ENCODE data around the gene TTLL8. TPM values are rescaled to one million over a fixed set of nuclear protein-coding genes. Genes with fewer than 3 reads are reported as not detected.

The TTLL8 gene
- total and polyA plus RNA-seq, 2 of the 8 experiments (the other 6 are each of a cell fraction or from before 2014, with no cell fraction given), result not detected

DNA sequence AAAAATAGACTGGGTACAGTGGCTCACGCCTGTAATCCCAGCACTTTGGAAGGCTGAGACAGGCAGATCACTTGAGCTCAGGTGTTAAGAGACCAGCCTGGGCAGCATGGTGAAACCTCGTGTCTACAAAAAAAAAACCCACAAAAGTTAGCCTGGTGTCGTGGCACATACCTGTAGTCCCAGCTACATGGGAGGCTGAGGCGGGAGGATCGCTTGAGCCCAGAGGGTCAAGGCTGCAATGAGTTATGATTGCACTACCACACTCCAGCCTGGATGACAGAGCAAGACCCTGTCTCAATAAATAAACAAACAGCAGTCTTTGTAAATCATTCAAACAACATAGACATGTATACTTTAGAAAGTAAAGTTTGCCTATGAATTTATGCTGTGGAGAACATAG, 34.2 kb upstream of the TTLL8 start:
- CTCF ChIA-PET (ENCODE audit: partially characterized antibody), result interaction anchor here (1.2 to 1.5 kb wide), 3 partner anchors 10 to 50 kb away, joined by 3 to 4 read pairs (median 3); no protein-coding TSS in a partner anchor
- TF ChIP-seq, protein P1, sequence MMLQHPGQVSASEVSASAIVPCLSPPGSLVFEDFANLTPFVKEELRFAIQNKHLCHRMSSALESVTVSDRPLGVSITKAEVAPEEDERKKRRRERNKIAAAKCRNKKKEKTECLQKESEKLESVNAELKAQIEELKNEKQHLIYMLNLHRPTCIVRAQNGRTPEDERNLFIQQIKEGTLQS (IDR thresholded peaks at IDR 0.05; ENCODE audit: insufficient read depth, low read depth, low read length), result no peak
- no peak for TF ChIP-seq NRF1 (IDR thresholded peaks at IDR 0.05; ENCODE audit: low read depth, low read length)
- TF ChIP-seq JUND (IDR thresholded peaks at IDR 0.05; ENCODE audit: low read length), result no peak
- no peak for TF ChIP-seq BACH1 (IDR thresholded peaks at IDR 0.05; ENCODE audit: low read length)
- TF ChIP-seq, protein P2, sequence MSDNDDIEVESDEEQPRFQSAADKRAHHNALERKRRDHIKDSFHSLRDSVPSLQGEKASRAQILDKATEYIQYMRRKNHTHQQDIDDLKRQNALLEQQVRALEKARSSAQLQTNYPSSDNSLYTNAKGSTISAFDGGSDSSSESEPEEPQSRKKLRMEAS (IDR thresholded peaks at IDR 0.05), result no peak
- TF ChIP-seq CBX5 (IDR thresholded peaks at IDR 0.05; ENCODE audit: low read depth, low read length), result no peak
- no peak for TF ChIP-seq YY1 (IDR thresholded peaks at IDR 0.05; ENCODE audit: low read depth, low read length)
- no peak for TF ChIP-seq EZH2 (IDR thresholded peaks at IDR 0.05; ENCODE audit: low read depth, low read length, severe bottlenecking)
- TF ChIP-seq RNF2 (IDR thresholded peaks at IDR 0.05; ENCODE audit: borderline replicate concordance, low read depth, low read length, missing control alignments, poor library complexity, severe bottlenecking), result no peak
- TF ChIP-seq TAF7 (optimal IDR thresholded peaks at IDR 0.05; ENCODE audit: borderline replicate concordance, low read depth, low read length), result no peak
- TF ChIP-seq MAFK (IDR thresholded peaks at IDR 0.05; ENCODE audit: low read depth, low read length), result no peak
- no peak for TF ChIP-seq TEAD4 (IDR thresholded peaks at IDR 0.05; ENCODE audit: low read depth, low read length)
- TF ChIP-seq HDAC2 (IDR thresholded peaks at IDR 0.05; ENCODE audit: borderline replicate concordance in 1 of 2, low read depth in 2 of 2, low read length in 2 of 2), result no peak

More for the DNA sequence above, 34.2 kb upstream of the TTLL8 start:
- Histone ChIP-seq H3K18ac (ENCODE audit: extremely low read depth, low read length) (no peak overlapping the region), H3K79me1 (ENCODE audit: low read depth, low read length) (no peaks in the 10 kb centered on the region), H3K27ac (ENCODE audit: low read depth, low read length) (no peak overlapping the region), H3K4me3 (ENCODE audit: extremely low read depth in 1 of 4, insufficient read depth in 2 of 4, low read depth in 3 of 4, low read length in 4 of 4) (no peak overlapping the region), H2AFZ (ENCODE audit: low read length) (no peak overlapping the region), H2BK15ac (ENCODE audit: low read length) (no peak overlapping the region), H3K27me3 (replicated peaks in 1 of 4; ENCODE audit: control insufficient read depth in 3 of 4, extremely low read depth in 1 of 4, insufficient read depth in 3 of 4, low read length in 3 of 4) (no peaks in the 10 kb centered on the region; a peak in 1 of 7 replicates), H3K23ac (ENCODE audit: insufficient read length) (no peak overlapping the region), H4K20me1 (replicated peaks in 1 of 2; ENCODE audit: control insufficient read depth in 1 of 2, insufficient read depth in 2 of 2, low read length in 2 of 2) (peaks cover 0 to 2% of the 10 kb centered on the region in 2 experiments), H3K23me2 (ENCODE audit: low read depth, low read length) (no peaks in the 10 kb centered on the region), H3K79me2 (ENCODE audit: control insufficient read depth in 1 of 2, insufficient read depth in 2 of 2, low read length in 2 of 2) (no peaks in the 10 kb centered on the region), H4K5ac (ENCODE audit: insufficient read length, low read depth, low read length) (no peak overlapping the region), H3K56ac (replicated peaks; ENCODE audit: insufficient read length, low read depth, low read length) (no peak overlapping the region), H4K8ac (ENCODE audit: extremely low read depth, insufficient read depth, low read length) (no peak overlapping the region), H3K9me3 (ENCODE audit: insufficient read depth in 2 of 2, low read depth in 1 of 2, low read length in 1 of 2) (peaks cover 0 to 7% of the 10 kb centered on the region in 2 experiments; a peak in 1 of 4 replicates), H4K91ac (replicated peaks; ENCODE audit: insufficient read length, low read length) (no peak overlapping the region), H2AK5ac (ENCODE audit: low read depth, low read length) (no peak overlapping the region), H3K36me3 (ENCODE audit: control insufficient read depth in 2 of 4, insufficient read depth in 4 of 4, low read length in 3 of 4) (no peaks in the 10 kb centered on the region), H3K14ac (ENCODE audit: insufficient read length) (no peak overlapping the region), H3K4ac (replicated peaks; ENCODE audit: insufficient read length, low read depth, low read length) (no peak overlapping the region), H3K4me1 (replicated peaks in 1 of 4; ENCODE audit: control insufficient read depth in 3 of 4, insufficient read depth in 4 of 4, low read length in 3 of 4) (no peaks in the 10 kb centered on the region), H2BK5ac (ENCODE audit: low read depth, low read length) (no peak overlapping the region), H3K9ac (replicated peaks in 1 of 4; ENCODE audit: extremely low read depth in 1 of 4, low read depth in 3 of 4, low read length in 3 of 4) (no peak overlapping the region), H2BK12ac (ENCODE audit: low read depth, low read length) (no peak overlapping the region), H2BK20ac (ENCODE audit: low read length) (no peak overlapping the region), H2BK120ac (replicated peaks; ENCODE audit: low read depth, low read length) (no peak overlapping the region), H3K4me2 (ENCODE audit: insufficient read depth in 1 of 2, low read depth in 2 of 2, low read length in 2 of 2) (no peak overlapping the region)
- POLR2A ChIA-PET (ENCODE audit: partially characterized antibody), result interaction anchor here (1.4 kb wide), 1 partner anchor 11 kb away, joined by 3 read pairs; no protein-coding TSS in a partner anchor
- FAIRE-seq, result no peak
- 94% methylated on average over 5 of the region's 5 CpGs; no CpG with 5 or more reads in 1 of the 2 experiments for WGBS, 2 experiments (ENCODE audit: extremely low coverage in 1 of 2, insufficient coverage in 1 of 2, insufficient read length in 1 of 2, insufficient replicate concordance in 2 of 2, low coverage in 1 of 2, low lambda C conversion rate in 2 of 2, missing lambda C conversion rate in 1 of 2)
- DNase-seq (ENCODE audit: low read depth in 1 of 2, low spot score in 2 of 2), result no peak

Measured in H1 (cell line).